Fibroblast of skin of right quadriceps (primary cell): ENCODE data around the gene ZNF552.
"Not testable (repeated sequence)": the region's sequence is repeated elsewhere in the genome, so short reads cannot be mapped to it uniquely, and the experiment has no call there.

Source experiments
- DNase-seq: peaks from one replicate; pipeline ENCODE4 v3.0.0-alpha.2; 2013

The ZNF552 gene

GRCh38 chr19:57817976-57818375 lies 3.3 kb upstream of the ZNF552 start:
- no peak for DNase-seq

- no peak for DNase-seq
Observed at GRCh38 chr19:57816652-57817051, 1.9 kb upstream of the ZNF552 start.

- no peak for DNase-seq
Observed at GRCh38 chr19:57815247-57816075, 748 bp upstream of the ZNF552 start.

GRCh38 chr19:57813919-57814504 lies 701 bp downstream of the ZNF552 start:
- DNase-seq = no peak

GRCh38 chr19:57812975-57813820 lies 1.5 kb downstream of the ZNF552 start:
- not testable (repeated sequence) for DNase-seq

GRCh38 chr19:57812226-57812625 lies 2.5 kb downstream of the ZNF552 start:
- no peak for DNase-seq

- not testable (repeated sequence) for DNase-seq
Observed at GRCh38 chr19:57810410-57811295, 4.1 kb downstream of the ZNF552 start.

GRCh38 chr19:57807541-57807940 lies 7.2 kb downstream of the ZNF552 start:
- DNase-seq = no peak

- DNase-seq = peak; percentile 98
Observed at GRCh38 chr19:57803594-57804325, 11.0 kb downstream of the ZNF552 start.

GRCh38 chr19:57803265-57803593 lies 11.5 kb downstream of the ZNF552 start:
- no peak for DNase-seq

GRCh38 chr19:57802269-57802668 lies 12.4 kb downstream of the ZNF552 start:
- no peak for DNase-seq

GRCh38 chr19:57800696-57801095 lies 14.0 kb downstream of the ZNF552 start:
- DNase-seq = no peak

- DNase-seq = not testable (repeated sequence)
Observed at GRCh38 chr19:57796580-57796979, 18.1 kb downstream of the ZNF552 start.

GRCh38 chr19:57789288-57789687 lies 25.4 kb downstream of the ZNF552 start:
- no peak for DNase-seq

- DNase-seq = no peak
Observed at GRCh38 chr19:57788114-57788692, 26.5 kb downstream of the ZNF552 start.

- DNase-seq = no peak
Observed at GRCh38 chr19:57786906-57787305, 27.8 kb downstream of the ZNF552 start.

- DNase-seq = no peak
Observed at GRCh38 chr19:57786286-57786685, 28.4 kb downstream of the ZNF552 start.

GRCh38 chr19:57779220-57779845 lies 35.4 kb downstream of the ZNF552 start:
- no peak for DNase-seq

GRCh38 chr19:57778336-57778735 lies 36.4 kb downstream of the ZNF552 start:
- DNase-seq = no peak

GRCh38 chr19:57776764-57777296 lies 37.9 kb downstream of the ZNF552 start:
- no peak for DNase-seq

- no peak for DNase-seq
Observed at GRCh38 chr19:57773488-57773887, 41.2 kb downstream of the ZNF552 start.
